ENCODE measurements around the gene CABP1. TPM values are rescaled to one million over a fixed set of nuclear protein-coding genes. Genes with fewer than 3 reads are reported as not detected.
A peak's percentile ranks its signal among the peaks of the same experiment; 100 is the strongest.

CABP1 gene
- total RNA-seq, 1 experiment from 2014 or later: 0.83 TPM

DNA sequence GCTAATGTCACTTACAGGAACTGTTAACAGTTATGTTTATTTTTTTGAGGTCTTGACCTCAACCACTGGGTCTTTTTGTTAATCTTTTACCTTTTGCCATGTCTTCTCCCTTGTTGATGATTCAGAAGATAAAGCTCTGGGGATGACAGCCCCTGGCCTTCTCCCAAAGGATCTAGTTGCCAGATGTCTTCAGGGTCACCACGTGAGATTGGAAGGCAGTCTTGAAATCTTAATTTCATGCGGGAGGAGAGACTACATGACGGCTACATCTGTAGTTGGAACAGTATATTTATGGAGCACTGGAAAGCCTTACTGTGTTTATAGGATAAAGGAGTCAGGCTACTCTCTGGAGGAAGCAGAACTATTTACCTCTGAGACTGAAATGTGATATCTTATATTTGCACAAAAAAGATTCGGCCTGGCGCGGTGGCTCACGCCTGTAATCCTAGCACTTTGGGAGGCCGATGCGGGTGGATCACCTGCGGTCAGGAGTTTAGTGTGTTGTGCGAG lies 52.2 kb downstream of the CABP1 start:
- peak; percentile 54 for DNase-seq (ENCODE audit: low spot score)

DNA sequence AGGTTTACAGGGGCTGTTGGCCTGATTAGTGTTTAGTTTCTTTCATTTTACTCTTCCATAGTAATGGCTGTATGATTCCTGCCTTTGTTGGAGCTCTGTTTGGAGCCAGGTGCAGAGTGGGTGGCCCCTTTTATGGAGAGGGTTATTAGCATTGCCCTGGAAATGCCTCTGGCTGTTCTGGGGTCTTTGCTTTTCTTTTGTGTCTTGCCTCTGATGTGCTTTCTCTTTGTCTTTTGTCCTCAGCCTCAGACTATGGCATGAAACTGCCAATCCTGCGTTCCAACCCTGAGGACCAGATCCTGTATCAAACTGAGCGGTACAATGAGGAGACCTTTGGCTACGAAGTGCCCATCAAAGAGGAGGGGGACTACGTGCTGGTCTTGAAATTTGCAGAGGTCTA lies 53.4 kb downstream of the CABP1 start:
- no peak for DNase-seq (ENCODE audit: low spot score)

DNA sequence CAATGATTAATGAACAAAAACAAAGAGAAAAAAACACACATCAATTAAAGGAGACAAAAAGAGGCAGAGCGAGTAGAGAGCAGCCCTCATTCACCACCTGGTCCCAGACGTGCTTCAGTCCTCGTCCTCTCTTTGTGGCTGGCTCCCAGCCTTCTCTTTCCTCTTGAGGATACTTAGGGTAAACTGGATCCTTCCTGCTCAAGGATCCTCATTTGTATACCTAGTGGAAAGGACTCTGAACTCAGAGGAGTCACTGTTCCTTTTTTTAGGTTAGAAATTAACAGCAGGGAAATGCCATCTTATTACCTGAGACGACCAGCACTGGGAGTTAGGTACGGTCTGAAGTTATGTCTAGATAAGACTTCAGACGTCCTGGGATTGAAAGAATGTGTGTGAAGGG lies 56.2 kb downstream of the CABP1 start:
- DNase-seq (ENCODE audit: low spot score): no peak

DNA sequence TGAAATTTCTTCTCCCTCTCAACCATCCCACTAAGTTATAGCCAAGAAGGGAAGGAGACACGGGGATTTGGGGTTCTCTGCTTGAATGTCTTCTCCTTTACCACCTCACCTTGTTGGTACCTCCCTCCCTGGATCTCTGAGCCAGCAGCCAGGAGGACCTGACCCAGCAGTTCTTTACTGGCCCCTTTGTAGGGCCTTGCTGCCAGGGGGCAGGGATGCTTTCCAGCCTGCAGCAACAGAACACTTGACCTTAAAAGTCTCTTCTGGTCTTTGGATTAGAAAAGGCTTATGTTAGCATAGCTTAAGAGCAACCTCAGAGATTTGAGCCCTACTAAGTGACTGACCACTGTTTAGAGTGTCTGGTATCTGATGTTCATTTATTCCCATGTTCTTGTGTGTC lies 56.9 kb downstream of the CABP1 start:
- no peak for DNase-seq (ENCODE audit: low spot score)

DNA sequence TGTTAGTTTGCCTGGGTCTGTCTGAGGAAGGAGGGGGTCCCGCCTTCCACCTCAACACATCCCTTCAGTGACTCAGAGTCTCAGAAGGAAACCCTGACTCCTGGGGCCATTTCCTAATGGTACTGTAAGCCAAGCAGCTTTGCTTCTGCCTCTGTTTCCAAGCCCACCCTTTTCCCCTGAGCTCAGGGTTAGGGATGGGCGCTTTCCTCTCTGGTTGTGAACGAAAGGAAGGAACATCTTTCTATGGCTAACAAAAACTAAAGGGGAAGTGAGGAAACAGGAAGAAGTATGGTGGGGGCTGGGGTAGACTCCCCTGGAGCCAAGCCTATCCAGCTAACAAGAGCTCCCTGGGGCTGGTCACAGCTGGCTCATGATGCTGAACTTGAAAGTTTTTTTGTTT lies 58.2 kb downstream of the CABP1 start:
- no peak for DNase-seq (ENCODE audit: low spot score)

DNA sequence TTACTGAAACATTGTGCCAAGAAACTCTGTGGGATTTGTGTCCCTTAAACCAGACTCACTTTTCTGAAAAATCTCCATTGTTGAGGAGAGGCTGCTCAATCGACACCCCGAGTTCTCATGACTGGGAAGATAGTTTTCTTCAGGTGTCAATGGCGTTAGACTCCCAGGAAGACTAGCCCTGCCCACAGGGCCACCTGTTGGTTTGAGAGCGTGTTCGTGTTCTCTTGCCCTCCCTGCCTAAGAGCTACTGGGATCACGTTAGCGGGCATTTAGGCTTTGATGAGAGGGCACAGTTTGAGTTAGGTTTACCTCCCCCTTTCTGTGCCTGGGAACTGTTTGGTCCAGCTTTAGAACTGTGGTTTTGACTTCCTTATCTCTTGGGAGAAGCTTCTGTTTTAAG lies 59.1 kb downstream of the CABP1 start:
- no peak for DNase-seq (ENCODE audit: low spot score)

DNA sequence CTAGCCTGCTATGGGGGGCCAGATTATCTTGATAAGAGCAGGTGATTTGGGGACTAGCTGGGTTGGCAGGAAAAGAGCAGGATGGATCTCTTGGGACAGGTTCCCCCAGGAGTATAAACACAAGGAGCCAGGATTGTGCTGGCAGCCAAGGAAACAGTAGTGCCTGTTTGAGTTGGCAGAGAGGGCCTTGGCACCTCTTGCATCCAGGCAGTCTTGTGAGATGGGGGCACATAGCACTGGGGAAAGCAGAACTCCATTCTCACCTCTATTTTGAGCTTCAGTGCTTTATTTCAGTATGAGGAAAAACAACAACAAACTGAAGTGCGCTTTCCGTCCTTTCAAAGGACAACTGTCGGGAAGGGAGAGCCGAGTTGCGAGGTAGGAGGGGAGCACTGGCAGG lies 60.5 kb downstream of the CABP1 start:
- no peak for DNase-seq (ENCODE audit: low spot score)

DNA sequence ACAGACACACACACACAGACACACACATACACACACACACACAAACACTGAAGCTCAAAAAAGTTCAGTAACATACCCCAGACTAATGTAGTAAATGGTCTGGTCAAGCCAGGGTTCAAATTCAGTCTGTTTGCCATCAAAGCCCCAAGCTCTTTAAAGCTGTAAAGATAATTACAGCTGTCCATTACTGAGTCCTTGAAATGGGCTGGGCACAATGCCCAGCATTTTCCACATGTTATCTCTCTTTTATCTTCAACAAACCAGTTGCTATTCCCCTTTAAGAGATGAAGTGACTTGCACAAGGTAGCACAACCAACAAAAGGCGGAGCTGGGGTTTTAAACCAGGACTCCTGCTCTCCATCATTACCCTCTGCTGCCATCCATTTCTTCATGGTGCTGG lies 62.2 kb downstream of the CABP1 start:
- DNase-seq (ENCODE audit: low spot score): no peak

DNA sequence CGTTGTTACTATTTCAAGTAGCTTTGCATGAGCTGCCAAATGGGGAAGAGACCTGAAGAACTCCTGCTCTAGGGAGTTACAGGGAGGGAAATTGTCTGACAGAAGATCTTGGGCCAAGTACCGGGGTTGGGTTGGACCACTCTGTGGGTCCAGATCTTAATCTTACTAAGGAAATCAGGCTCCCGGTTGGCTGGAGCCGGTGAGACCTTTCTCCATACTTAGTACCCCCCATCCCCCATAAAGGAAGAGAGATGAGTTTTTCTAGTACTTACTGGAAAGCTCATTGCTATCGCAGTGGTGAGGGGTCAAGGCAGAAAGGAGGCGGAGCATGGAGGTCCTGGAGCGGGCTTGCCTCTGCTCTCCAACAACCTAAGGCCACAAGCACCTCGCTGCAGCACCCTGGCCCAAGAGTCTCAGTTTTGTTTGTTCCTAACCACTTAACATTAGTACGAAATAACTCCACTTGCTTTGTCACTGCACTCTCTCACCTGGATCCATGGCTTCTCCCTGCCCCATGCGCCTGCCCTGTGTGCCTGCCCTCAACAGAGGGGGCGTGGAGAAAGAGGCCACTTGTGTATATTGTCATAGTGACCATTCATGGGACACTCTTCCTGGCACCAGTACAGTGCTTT lies 63.0 kb downstream of the CABP1 start:
- DNase-seq (ENCODE audit: low spot score): no peak

DNA sequence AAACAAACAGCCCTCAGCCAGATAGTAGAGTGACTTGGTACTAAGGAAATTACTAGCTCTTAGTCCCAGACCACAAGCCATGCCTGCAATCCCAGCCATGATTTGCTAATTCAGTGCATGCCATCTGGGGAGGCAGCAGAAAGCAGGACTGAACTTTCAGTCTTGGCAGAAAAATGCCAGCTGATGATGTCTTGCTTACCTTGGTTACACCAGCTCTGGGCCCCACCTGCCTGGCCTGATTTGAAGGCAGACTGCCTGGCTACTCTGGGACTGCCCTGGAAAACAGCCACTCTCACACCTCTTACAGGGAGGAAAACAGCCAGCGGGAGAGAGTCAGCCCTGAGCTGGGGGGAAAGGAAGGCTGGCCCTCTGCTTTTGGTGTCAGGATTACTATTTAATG lies 65.2 kb downstream of the CABP1 start:
- DNase-seq (ENCODE audit: low spot score): no peak

DNA sequence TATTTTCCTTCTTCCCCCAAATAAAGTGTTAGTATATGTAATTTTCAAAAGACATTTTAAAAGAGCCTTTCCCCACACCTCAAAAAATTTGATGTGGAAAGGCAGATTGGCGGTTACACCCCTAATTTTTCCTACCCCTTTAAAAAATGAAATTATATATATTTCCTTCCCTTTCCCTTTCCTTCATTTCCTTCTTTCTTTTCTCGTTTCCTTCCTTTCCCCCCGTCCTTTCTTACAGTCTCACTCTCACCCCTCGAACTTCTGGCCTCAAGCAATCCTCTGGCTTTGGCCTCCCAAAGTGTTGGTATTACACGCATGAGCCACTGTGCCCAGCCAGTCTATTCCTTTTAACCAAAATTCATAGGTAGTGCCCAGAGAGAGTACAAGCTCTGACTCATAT lies 65.6 kb downstream of the CABP1 start:
- DNase-seq (ENCODE audit: low spot score): no peak

DNA sequence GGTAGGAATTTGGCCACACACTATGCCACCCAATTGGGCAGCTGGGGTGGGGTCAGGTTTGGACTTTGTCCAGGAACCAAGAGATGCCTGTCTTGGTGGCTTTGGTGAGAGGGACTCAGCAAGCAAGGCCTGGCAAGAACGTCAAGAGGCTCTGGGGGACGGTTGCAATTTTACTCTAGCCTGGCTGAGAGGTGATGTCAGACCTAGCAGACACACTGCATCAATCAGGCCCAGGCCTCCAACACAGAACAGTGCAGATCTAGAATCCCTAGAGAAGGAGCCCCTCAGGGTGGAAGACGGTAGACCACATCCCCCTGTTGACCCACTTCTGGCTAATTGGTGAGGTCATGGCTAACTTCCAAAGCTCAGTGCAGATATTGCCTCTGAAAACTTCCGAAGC lies 68.2 kb downstream of the CABP1 start:
- no peak for DNase-seq (ENCODE audit: low spot score)

DNA sequence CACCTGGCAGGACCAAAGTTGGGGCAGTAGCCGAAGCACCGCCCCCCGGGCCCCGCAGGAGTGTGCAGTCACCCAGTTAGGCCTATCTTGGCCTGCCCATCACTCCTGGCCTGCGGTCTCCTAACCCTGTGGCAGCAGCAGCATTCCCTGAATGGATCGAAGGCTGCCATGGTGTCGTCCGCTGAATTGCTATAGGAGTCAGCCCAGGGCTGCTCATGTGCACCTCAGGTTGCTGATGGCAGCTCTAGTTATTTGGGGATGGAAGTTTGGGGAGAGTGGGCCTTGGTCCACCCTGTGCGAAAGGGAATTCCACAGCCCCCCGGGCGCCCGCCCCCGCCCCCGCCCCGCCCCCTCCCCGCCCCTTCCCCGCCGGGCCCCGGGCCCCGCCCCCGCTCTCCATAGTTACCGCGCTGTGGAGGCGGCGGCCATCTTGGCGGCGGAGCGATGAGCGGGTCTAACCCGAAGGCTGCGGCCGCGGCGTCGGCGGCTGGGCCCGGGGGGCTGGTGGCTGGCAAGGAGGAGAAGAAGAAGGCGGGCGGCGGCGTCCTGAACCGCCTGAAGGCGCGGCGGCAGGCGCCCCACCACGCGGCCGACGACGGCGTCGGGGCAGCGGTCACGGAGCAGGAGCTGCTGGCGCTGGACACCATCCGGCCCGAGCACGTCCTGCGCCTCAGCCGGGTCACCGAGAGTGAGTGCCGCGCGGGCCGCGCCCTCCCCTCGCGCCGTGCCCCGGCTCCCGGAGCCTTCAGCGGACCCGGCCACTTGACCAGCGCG lies 69.8 kb downstream of the CABP1 start, which contains the start of gene UNC119B:
Gene UNC119B, plus strand, starts transcription at position 428 of the 774 bp plus-strand sequence. Its CDS starts 17 bp downstream, at position 445.
- DNase-seq (ENCODE audit: low spot score): peak; percentile 22

DNA sequence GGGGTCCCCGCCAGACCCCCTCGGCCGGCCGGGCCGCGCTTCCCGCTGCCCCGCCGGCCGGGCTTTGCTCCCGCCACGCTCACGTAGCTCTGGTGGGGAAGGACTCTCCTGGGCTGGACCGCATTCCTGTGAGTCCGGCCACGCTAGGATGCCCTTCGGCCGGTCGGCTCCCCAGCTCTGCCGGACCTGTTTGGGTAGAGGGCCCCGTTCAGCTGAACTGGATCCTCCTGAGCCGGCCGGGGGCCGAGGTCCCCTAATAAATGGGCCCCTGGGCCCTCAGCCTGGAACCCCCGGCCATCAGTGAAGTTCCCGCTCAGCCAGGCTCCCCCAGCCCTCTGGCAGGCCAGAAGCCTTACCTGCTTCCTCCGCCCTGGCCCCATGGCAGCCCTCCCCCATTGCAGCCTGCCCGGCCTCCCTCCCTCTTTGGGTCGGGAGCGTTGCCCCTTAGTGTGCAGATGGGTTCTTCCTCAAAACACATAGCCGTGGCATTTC lies 70.4 kb downstream of the CABP1 start:
- DNase-seq (ENCODE audit: low spot score): no peak

DNA sequence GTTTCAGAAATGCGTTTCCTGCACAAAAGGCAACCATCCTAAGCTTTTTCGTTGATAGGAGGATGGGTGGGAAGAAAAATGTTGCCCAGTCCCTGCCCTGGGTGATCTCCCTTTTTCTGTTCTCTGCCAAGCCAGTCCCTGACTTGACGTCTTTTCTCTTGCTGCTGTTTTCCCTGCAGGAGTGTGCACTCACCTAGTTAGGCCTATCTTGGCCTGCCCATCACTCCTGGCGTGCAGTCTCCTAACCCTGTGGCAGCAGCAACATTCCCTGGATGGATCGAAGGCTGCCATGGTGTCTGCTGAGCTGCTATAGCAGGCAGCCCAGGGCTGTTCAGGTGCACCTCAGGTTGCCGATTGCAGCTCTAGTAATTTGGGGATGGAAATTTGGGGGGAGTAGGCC lies 71.0 kb downstream of the CABP1 start:
- DNase-seq (ENCODE audit: low spot score): no peak

DNA sequence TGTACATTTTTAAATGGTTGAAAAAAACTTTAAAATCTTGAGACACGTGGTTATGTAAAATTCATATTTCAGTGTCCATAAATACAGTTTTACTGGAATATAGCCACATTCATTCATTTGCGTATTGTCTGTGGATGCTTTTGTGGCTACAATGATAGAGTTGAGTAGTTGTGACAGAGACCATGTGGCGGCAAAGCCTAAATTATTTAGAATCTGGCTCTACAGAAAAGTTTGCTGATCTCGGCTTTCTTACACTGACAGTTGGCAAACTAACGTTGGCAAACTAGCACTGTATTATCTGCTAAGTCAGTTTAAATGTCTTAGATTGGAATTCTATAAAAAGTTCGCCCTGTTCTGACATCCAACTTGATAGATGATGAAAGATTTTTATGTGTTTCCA lies 72.2 kb downstream of the CABP1 start:
- no peak for DNase-seq (ENCODE audit: low spot score)

DNA sequence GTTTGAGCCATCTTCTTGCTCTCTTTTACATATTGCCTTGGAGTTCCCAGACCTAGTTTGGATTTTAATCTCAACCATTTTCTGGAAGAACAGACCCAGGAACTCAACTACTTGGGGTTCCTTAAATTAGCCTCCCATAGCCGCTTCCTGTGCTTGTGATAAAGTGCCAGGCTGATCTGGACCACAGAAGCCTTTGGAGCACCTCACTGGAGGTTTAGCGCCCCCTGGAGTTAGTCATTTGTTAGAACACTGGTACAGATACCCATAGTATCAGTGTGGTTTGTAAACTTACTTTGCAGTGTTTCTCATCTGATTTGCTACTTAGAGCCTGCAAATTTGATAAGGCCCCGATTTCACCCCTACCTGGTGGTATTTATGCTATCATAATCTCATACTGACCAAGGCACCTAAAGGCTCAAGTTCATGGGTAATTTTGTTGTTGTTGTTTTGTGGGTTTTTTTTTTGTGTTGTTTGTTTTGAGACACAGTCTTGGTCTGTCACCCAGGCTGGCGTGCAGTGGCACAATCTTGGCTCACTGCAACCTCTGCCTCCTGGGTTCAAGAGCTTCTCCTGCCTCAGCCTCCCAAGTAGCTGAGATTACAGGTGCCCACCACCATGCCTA lies 73.5 kb downstream of the CABP1 start:
- DNase-seq (ENCODE audit: low spot score): peak; percentile 77

Other genes with a start within 250 kb of the CABP1 start
- gene COX6A1, start 202.5 kb upstream of the CABP1 start, total RNA-seq (2014; rRNA removed; shearing (Covaris generic)): 636 and 726 TPM in 2 replicates
- gene TRIAP1, start 194.2 kb upstream of the CABP1 start, total RNA-seq (2014; rRNA removed; shearing (Covaris generic)): 67.3 and 73.1 TPM in 2 replicates
- 19.8 and 22.3 TPM in 2 replicates for gene GATC, start 194.2 kb upstream of the CABP1 start, total RNA-seq (2014; rRNA removed; shearing (Covaris generic))
- gene SRSF9, start 170.9 kb upstream of the CABP1 start, total RNA-seq (2014; rRNA removed; shearing (Covaris generic)): 189 and 207 TPM in 2 replicates
- gene DYNLL1, start 144.5 kb upstream of the CABP1 start, total RNA-seq (2014; rRNA removed; shearing (Covaris generic)): 570 and 573 TPM in 2 replicates
- gene COQ5, start 111.5 kb upstream of the CABP1 start, total RNA-seq (2014; rRNA removed; shearing (Covaris generic)): 30.2 and 39.2 TPM in 2 replicates
- gene RNF10, start 106.3 kb upstream of the CABP1 start, total RNA-seq (2014; rRNA removed; shearing (Covaris generic)): 46.2 and 85.2 TPM in 2 replicates
- gene POP5, start 59.2 kb upstream of the CABP1 start, total RNA-seq (2014; rRNA removed; shearing (Covaris generic)): 54.7 and 60.3 TPM in 2 replicates
- 105 and 120 TPM in 2 replicates for gene MLEC, start 46.5 kb downstream of the CABP1 start, total RNA-seq (2014; rRNA removed; shearing (Covaris generic))
- 15.5 and 18.1 TPM in 2 replicates for gene UNC119B, start 69.8 kb downstream of the CABP1 start, total RNA-seq (2014; rRNA removed; shearing (Covaris generic))
- 1.8 TPM in 1 of 2 replicates, not detected in the other for gene ACADS, start 85.2 kb downstream of the CABP1 start, total RNA-seq (2014; rRNA removed; shearing (Covaris generic))